Bronchial epithelial cell (primary cell): Measurements from ENCODE around the gene DMD. TPM values are rescaled to one million over a fixed set of nuclear protein-coding genes. Genes with fewer than 3 reads are reported as not detected.

Experiments
- DNase-seq: peaks from one replicate; pipeline ENCODE4 v3.0.0-alpha.2; 2010; ENCODE audit warnings: low read depth
- FAIRE-seq: peaks from 2 replicates; lab custom pipeline; 2011; peaks lifted over from hg19 to GRCh38; lab: Jason Lieb, UNC
- H3K27me3 ChIP-seq: 2 replicates; pipeline ENCODE4 v1.5.1; 2011; ENCODE audit warnings: low read length; ENCODE audit not compliant: control insufficient read depth, insufficient read depth
- H3K36me3 ChIP-seq: 2 replicates; pipeline ENCODE4 v1.5.1; 2011; ENCODE audit warnings: low read length; ENCODE audit not compliant: control insufficient read depth, insufficient read depth
- H3K4me3 ChIP-seq: 2 replicates; pipeline ENCODE4 v1.5.1; 2011; ENCODE audit warnings: mild to moderate bottlenecking, low read depth, low read length, control low read depth
- CTCF ChIP-seq: IDR thresholded peaks from 2 replicates; pipeline ENCODE4 v1.5.1; 2011; ENCODE audit warnings: mild to moderate bottlenecking, moderate library complexity, low read length, control low read depth, inconsistent platforms; ENCODE audit not compliant: insufficient read depth, severe bottlenecking
- total RNA-seq: library from RNA; depleted of rRNA; stranded (reverse); fragments of >200 nt; gene quantifications from 2 replicates; pipeline ENCODE4 v1.2.1, GENCODE V29; 2014

DMD gene
- total RNA-seq, 1 donor from 2014 or later = 4.5 TPM

DNA sequence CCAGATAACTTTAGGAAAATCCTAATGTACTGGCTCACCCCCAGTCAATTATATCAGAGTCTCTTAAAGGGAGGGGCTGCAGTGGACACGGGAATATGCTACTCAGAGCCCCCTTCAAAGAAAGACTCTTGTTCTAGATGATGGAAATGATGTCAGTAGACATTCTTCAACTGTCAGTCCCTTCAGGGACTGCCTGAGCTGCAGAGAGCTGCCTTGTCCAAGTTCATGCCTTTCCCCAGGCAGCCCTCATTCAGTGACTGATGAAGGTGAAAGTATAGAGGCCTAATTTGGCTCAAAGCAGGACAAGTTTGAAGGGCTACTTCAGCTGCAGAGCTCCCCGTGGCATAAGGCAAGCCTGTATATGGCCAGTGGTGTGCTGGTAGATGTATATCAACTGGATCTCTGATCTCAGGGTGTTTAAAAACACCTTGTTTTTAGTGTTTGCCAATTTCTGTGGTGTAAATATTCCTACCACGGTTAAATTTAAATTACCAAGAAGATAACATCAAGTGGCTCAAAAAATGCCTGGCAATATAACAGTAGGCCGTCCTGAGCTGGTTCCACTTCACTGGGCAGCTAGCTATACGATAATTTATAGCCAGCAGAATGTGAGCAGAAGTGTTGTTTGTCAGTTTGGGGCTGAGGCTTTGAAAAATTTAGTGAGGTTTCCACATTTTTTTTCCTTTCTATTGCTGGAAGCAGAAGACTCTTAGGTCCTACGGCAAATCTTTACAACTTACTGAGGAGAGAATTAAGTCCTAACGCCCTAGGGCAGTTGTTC, 1390.7 kb downstream of the DMD start:
- FAIRE-seq (no peak), DNase-seq (no peak)
- Histone ChIP-seq H3K4me3 (no peak overlapping the region), H3K27me3 (no peaks in the 10 kb centered on the region), H3K36me3 (no peaks in the 10 kb centered on the region)
- no peak for TF ChIP-seq CTCF

GRCh38 chrX:31819455-31819854, 1391.9 kb downstream of the DMD start:
- FAIRE-seq = no peak
- no peak for TF ChIP-seq CTCF
- H3K4me3 ChIP-seq = no peak overlapping the region
- H3K27me3 ChIP-seq = no peaks in the 10 kb centered on the region
- no peak for DNase-seq
- no peaks in the 10 kb centered on the region for H3K36me3 ChIP-seq

- no peak for DNase-seq
- no peaks in the 10 kb centered on the region for H3K36me3 ChIP-seq
- TF ChIP-seq CTCF = no peak
- no peak overlapping the region for H3K4me3 ChIP-seq
- no peaks in the 10 kb centered on the region for H3K27me3 ChIP-seq
- no peak for FAIRE-seq
These were observed 1400.2 kb downstream of the DMD start for GRCh38 chrX:31811106-31811505.

DNA sequence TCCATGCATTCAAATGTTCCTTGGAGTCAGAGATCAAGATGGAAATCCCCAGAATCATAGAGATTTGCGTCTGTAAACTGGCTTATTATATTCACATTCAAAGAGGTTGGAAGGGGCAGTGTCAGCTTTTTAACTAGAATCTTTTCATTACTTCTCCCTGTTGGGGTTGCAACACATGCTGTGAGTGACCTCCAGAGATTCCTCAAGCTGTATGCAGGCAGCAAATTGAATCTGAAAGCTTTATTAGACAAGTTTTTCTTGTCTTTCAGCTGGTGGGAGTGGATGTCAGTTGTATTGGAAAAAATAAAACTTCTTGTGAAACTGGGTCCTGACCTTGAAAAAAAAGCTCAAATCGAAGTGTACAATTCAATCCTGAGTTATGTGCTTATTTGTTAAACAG, 1403.0 kb downstream of the DMD start:
- no peak for TF ChIP-seq CTCF

DNA sequence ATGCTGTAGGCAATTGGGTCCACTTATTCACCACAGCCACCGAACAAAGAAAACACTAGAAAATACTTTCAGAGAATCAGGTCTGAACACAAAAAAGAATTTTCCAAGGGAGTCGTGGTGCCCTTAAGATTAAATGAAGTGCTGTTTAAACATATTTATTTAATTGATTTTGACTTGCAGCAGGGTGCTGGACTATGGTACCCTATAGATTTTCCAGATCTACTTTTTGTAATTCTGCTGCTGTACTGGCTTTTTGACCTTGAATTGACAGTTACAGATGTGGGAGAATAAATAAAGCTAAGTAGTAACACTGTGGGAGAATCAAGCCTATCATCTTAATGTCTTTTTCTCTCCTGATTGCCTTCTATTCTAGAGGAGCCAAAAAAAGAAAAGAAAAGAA, 1404.2 kb downstream of the DMD start:
- TF ChIP-seq CTCF = no peak
- Histone ChIP-seq H3K36me3 (no peaks in the 10 kb centered on the region), H3K27me3 (no peaks in the 10 kb centered on the region), H3K4me3 (no peak overlapping the region)
- DNase-seq (no peak), FAIRE-seq (no peak)

More for the DNA sequence above, 1403.0 kb downstream of the DMD start:
- no peak for DNase-seq
- Histone ChIP-seq H3K36me3 (no peaks in the 10 kb centered on the region), H3K4me3 (no peak overlapping the region), H3K27me3 (no peaks in the 10 kb centered on the region)
- no peak for FAIRE-seq

DNA sequence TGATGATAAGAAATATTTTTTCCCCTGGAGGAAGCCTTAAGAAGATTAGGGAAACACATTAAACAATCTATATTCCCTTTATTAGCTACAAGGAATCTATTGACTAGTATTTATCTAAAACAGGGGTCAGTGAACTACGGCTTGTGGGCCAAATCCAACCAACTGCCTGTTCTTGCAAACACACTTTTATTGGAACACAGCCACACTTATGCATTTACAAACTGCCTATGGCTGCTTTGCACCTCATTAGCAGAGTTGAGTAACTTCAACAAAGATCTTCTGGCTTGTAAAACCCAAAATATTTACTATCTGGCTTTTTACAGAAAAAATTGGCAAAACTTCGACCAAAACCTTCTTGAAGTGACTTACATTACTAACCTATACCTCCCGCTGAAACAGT, 1405.6 kb downstream of the DMD start:
- TF ChIP-seq CTCF = no peak
- Histone ChIP-seq H3K27me3 (no peaks in the 10 kb centered on the region), H3K36me3 (no peaks in the 10 kb centered on the region), H3K4me3 (no peak overlapping the region)
- no peak for DNase-seq
- FAIRE-seq = no peak
